Measurements from ENCODE around the gene TMEM176B. TPM values are rescaled to one million over a fixed set of nuclear protein-coding genes. Genes with fewer than 3 reads are reported as not detected.

TMEM176B gene
- total RNA-seq, 1 experiment from 2014 or later: 2.2 TPM

DNA sequence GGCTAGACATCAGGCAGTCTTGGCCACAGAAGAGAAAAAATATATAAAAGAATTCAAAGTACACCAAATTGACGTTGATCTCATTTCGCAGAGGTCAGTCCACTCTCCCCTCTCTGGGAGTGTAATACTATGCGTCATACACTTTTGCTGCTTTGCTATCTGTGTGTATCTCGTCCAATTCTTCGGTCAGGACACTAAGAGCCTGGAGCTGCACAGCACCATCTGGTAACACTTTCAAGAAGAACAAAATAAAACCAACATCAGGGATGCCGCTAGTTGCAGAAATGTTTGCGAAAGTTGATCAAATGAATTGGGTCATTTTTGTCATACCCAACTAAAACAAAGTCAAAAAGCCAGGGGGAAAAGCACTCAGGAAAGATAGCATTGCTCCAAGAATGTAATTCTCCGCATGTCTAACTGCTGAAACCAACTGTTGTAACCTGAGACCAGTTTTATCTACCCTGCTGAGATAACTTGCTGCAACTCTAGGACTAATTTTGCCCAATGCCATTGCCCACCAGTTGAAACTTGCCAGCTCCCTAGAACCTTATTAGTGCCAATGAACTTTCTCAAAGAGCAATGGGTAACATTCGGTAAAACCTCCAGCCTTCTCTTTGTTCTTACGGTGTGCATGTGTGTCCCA is 23.4 kb upstream of the TMEM176B start:
- POLR2A ChIA-PET (ENCODE audit: low non-redundant PET): no interaction called here
- Histone ChIP-seq H3K9me3 (ENCODE audit: low read depth, low read length, poor library complexity, severe bottlenecking) (no peaks in the 10 kb centered on the region), H3K36me3 (ENCODE audit: insufficient read depth, low read length, poor library complexity, severe bottlenecking) (no peaks in the 10 kb centered on the region), H3K4me1 (ENCODE audit: insufficient read depth, low read length, poor library complexity, severe bottlenecking) (no peaks in the 10 kb centered on the region), H3K27me3 (replicated peaks; ENCODE audit: insufficient read depth, low read depth, low read length, poor library complexity) (no peaks in the 10 kb centered on the region), H3K4me3 (ENCODE audit: low read depth, low read length, poor library complexity, severe bottlenecking) (no peak overlapping the region), H3K27ac (ENCODE audit: low read depth, low read length, poor library complexity, severe bottlenecking) (no peak overlapping the region)
- TF ChIP-seq, protein P1, sequence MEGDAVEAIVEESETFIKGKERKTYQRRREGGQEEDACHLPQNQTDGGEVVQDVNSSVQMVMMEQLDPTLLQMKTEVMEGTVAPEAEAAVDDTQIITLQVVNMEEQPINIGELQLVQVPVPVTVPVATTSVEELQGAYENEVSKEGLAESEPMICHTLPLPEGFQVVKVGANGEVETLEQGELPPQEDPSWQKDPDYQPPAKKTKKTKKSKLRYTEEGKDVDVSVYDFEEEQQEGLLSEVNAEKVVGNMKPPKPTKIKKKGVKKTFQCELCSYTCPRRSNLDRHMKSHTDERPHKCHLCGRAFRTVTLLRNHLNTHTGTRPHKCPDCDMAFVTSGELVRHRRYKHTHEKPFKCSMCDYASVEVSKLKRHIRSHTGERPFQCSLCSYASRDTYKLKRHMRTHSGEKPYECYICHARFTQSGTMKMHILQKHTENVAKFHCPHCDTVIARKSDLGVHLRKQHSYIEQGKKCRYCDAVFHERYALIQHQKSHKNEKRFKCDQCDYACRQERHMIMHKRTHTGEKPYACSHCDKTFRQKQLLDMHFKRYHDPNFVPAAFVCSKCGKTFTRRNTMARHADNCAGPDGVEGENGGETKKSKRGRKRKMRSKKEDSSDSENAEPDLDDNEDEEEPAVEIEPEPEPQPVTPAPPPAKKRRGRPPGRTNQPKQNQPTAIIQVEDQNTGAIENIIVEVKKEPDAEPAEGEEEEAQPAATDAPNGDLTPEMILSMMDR (conservative IDR thresholded peaks at IDR 0.05; ENCODE audit: low read depth, low read length): no peak
- no peak for TF ChIP-seq EZH2 (IDR thresholded peaks at IDR 0.05; ENCODE audit: borderline replicate concordance, low read depth, low read length, poor library complexity, severe bottlenecking)
- intact Hi-C loops (cut with micrococcal nuclease; ENCODE audit: unreplicated experiment): no loop called here
- no peak for DNase-seq (ENCODE audit: low spot score)
- no TSS peak for BruUV-seq (replicated peaks)
- CTCF ChIA-PET: interaction anchor here (0.6 kb wide), 1 partner anchor 186 kb away, joined by 3 read pairs; no protein-coding TSS in a partner anchor

DNA sequence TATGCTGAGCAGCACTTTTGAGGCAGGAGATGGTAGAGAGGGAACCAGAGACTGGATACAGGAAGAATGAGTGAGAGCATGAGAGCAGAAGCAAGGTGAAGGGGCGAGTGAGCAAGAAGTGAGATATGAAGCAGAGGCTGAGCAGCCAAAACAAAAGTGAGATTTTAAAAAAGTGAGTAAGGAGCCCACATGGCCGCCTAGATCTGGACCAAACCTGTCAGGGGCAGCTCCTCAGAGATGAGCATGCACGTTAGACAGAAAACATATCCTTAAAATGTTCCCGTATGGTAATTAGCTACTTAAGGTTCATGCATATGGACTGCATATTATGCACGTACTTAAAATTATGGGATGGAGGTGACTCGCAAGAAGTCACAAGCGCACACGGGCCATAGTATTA is 22.9 kb upstream of the TMEM176B start:
- H3K27me3 ChIP-seq (replicated peaks; ENCODE audit: insufficient read depth, low read depth, low read length, poor library complexity): no peaks in the 10 kb centered on the region
- H3K27ac ChIP-seq (ENCODE audit: low read depth, low read length, poor library complexity, severe bottlenecking): no peak overlapping the region
- intact Hi-C loops (cut with micrococcal nuclease; ENCODE audit: unreplicated experiment): no loop called here
- ChIA-PET CTCF (no interaction called here), POLR2A (ENCODE audit: low non-redundant PET) (no interaction called here)
- BruUV-seq (replicated peaks): no TSS peak
- no peak for DNase-seq (ENCODE audit: low spot score)
- no peaks in the 10 kb centered on the region for H3K9me3 ChIP-seq (ENCODE audit: low read depth, low read length, poor library complexity, severe bottlenecking)
- no peak overlapping the region for H3K4me3 ChIP-seq (ENCODE audit: low read depth, low read length, poor library complexity, severe bottlenecking)
- H3K36me3 ChIP-seq (ENCODE audit: insufficient read depth, low read length, poor library complexity, severe bottlenecking): no peaks in the 10 kb centered on the region
- H3K4me1 ChIP-seq (ENCODE audit: insufficient read depth, low read length, poor library complexity, severe bottlenecking): no peaks in the 10 kb centered on the region
- TF ChIP-seq, protein P1 (conservative IDR thresholded peaks at IDR 0.05; ENCODE audit: low read depth, low read length): no peak
- no peak for TF ChIP-seq EZH2 (IDR thresholded peaks at IDR 0.05; ENCODE audit: borderline replicate concordance, low read depth, low read length, poor library complexity, severe bottlenecking)

DNA sequence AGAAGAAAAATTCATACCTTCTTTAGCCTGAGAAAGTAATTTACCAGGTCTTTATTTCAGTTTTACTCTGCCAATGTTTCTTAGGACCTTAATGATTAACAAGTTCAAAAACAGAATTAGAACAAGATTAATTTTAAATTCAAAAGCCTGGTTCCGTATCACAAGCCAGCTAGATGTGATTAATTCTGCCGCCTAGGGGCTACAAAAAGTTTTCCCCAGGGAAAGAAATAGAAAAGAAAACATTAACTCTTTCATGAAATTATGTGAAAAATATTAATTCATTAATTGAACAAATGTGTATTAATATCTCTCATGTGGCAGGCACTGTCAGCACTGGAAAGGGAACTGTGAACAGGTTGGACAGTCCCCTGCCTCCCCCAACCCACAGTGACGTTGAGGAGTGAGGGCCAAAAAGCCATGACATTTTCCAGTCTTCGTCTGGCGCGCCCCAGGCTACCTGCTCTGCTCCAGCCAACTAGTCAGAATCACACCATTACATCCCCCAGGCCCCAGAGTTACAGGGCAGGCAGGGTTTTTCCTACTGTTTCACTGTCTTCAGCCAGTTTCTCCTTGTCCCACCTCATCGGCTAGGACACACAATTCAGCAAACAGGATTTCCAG is 20.5 kb upstream of the TMEM176B start:
- intact Hi-C loops (cut with micrococcal nuclease; ENCODE audit: unreplicated experiment): no loop called here
- Histone ChIP-seq H3K27me3 (replicated peaks; ENCODE audit: insufficient read depth, low read depth, low read length, poor library complexity) (no peaks in the 10 kb centered on the region), H3K27ac (ENCODE audit: low read depth, low read length, poor library complexity, severe bottlenecking) (no peak overlapping the region), H3K4me3 (ENCODE audit: low read depth, low read length, poor library complexity, severe bottlenecking) (no peak overlapping the region), H3K4me1 (ENCODE audit: insufficient read depth, low read length, poor library complexity, severe bottlenecking) (no peaks in the 10 kb centered on the region), H3K36me3 (ENCODE audit: insufficient read depth, low read length, poor library complexity, severe bottlenecking) (no peaks in the 10 kb centered on the region), H3K9me3 (ENCODE audit: low read depth, low read length, poor library complexity, severe bottlenecking) (peaks cover 8% of the 10 kb centered on the region)
- DNase-seq (ENCODE audit: low spot score): no peak
- POLR2A ChIA-PET (ENCODE audit: low non-redundant PET): no interaction called here
- CTCF ChIA-PET: no interaction called here
- TF ChIP-seq EZH2 (IDR thresholded peaks at IDR 0.05; ENCODE audit: borderline replicate concordance, low read depth, low read length, poor library complexity, severe bottlenecking): no peak
- TF ChIP-seq, protein P1 (conservative IDR thresholded peaks at IDR 0.05; ENCODE audit: low read depth, low read length): no peak
- no TSS peak for BruUV-seq (replicated peaks)

All from A673 (cell line).